K562 (cell line): ENCODE data around the gene FAM9B. TPM values are rescaled to one million over a fixed set of nuclear protein-coding genes. Genes with fewer than 3 reads are reported as not detected.

Experiments
- ATAC-seq: fragments of 200-7000 bp; cut with Tn5 transposase; 3 replicates; pipeline ENCODE4 v1.9.1; 2020; ENCODE audit warnings: moderate library complexity
- BruUV-seq: library from RNA; stranded (reverse); fragments of 400-500 nt; replicated peaks from 2 replicates; lab custom pipeline; 2021; lab: Mats Ljungman, UMichigan
- CTCF ChIA-PET: fragments of 300-600 bp; formaldehyde crosslinking; extraction: SDS; loops from one replicate; lab custom pipeline; 2021; ENCODE audit warnings: low intra/inter-chr PET ratio; lab: Yijun Ruan, JAX
- POLR2A ChIA-PET: fragments of 300-600, 350-650 bp; sonication (Branson Sonifier 250); formaldehyde crosslinking; extraction: SDS; loops from one replicate; lab custom pipeline; 2021; ENCODE audit warnings: antibody characterized with exemption, inconsistent platforms; lab: Yijun Ruan, JAX
- DNase-seq, 4 experiments: peaks; one replicate each; pipeline versions ENCODE4 v3.0.0 to v3.0.0-alpha.2; 2011 to 2018; ENCODE audit warnings: low spot score in 3 of 4, mixed read lengths in 3 of 4; ENCODE audit errors: extremely low read depth in 1 of 4
- FAIRE-seq: peaks from 2 replicates; lab custom pipeline; 2011; peaks lifted over from hg19 to GRCh38; lab: Jason Lieb, UNC
- H2AFZ ChIP-seq: 2 replicates; pipeline ENCODE4 v1.6.0; 2011; ENCODE audit warnings: low read depth, low read length, control low read depth, inconsistent platforms
- H3K27ac ChIP-seq: fragments of 200-600 bp; 3 replicates; pipeline ENCODE4 v1.8.0; 2011; ENCODE audit warnings: low read depth, mild to moderate bottlenecking, control low read depth, inconsistent platforms, low read length, moderate library complexity, mixed read lengths; ENCODE audit errors: extremely low read depth
- H3K27me3 ChIP-seq, 2 experiments: fragments of 300-600 bp in 1 of 2; 2 replicates in 1 of 2; 3 replicates in 1 of 2; pipeline versions ENCODE4 v1.6.0 to v1.8.0; 2011; ENCODE audit warnings: inconsistent platforms in 2 of 2, low read length in 2 of 2, mild to moderate bottlenecking in 1 of 2, mixed read lengths in 1 of 2, moderate library complexity in 1 of 2; ENCODE audit not compliant: control insufficient read depth in 2 of 2, insufficient read depth in 2 of 2
- H3K36me3 ChIP-seq: fragments of 300-600 bp; 3 replicates; pipeline ENCODE4 v1.8.0; 2011; ENCODE audit warnings: mild to moderate bottlenecking, low read length, inconsistent platforms; ENCODE audit not compliant: control insufficient read depth, insufficient read depth
- H3K4me1 ChIP-seq, 2 experiments: fragments of 200-600 bp in 1 of 2; replicated peaks in 1 of 2; 2 replicates in 1 of 2; 3 replicates in 1 of 2; pipeline versions ENCODE4 v1.5.1 to v1.8.0; 2011; ENCODE audit warnings: inconsistent platforms in 2 of 2, low read length in 2 of 2, mild to moderate bottlenecking in 1 of 2, mixed read lengths in 1 of 2, moderate library complexity in 1 of 2; ENCODE audit not compliant: control insufficient read depth in 2 of 2, insufficient read depth in 2 of 2
- H3K4me2 ChIP-seq: 2 replicates; pipeline ENCODE4 v1.6.1; 2011; ENCODE audit warnings: low read length, control low read depth, inconsistent platforms, mixed read lengths; ENCODE audit not compliant: insufficient read depth
- H3K4me3 ChIP-seq: fragments of 200-600 bp; sonication (generic), shearing (Covaris generic); 2 replicates; pipeline ENCODE4 v1.5.1; 2016; ENCODE audit warnings: control low read depth, inconsistent platforms
- H3K79me2 ChIP-seq: fragments of 200-600 bp; 3 replicates; pipeline ENCODE4 v1.8.0; 2011; ENCODE audit warnings: low read length, inconsistent platforms; ENCODE audit not compliant: control insufficient read depth, insufficient read depth
- H3K9ac ChIP-seq, 2 experiments: 2 replicates each; pipeline versions ENCODE4 v1.6.0 to v1.6.1; 2011; ENCODE audit warnings: low read depth in 2 of 2, low read length in 2 of 2, control low read depth in 1 of 2, inconsistent platforms in 1 of 2, mild to moderate bottlenecking in 1 of 2, mixed read lengths in 1 of 2; ENCODE audit not compliant: insufficient read depth in 1 of 2
- H3K9me1 ChIP-seq: one replicate; pipeline ENCODE4 v1.6.0; 2011; ENCODE audit warnings: inconsistent platforms, mild to moderate bottlenecking, low read length, moderate library complexity; ENCODE audit not compliant: control insufficient read depth, insufficient read depth
- H3K9me3 ChIP-seq: replicated peaks from 2 replicates; pipeline ENCODE4 v1.5.1; 2011; ENCODE audit warnings: low read depth, low read length, inconsistent platforms; ENCODE audit not compliant: control insufficient read depth, insufficient read depth
- H4K20me1 ChIP-seq: replicated peaks from 2 replicates; pipeline ENCODE4 v1.6.1; 2011; ENCODE audit warnings: low read length, inconsistent platforms, mixed read lengths; ENCODE audit not compliant: control insufficient read depth, insufficient read depth
- CBX2 ChIP-seq: fragments of 200-600 bp; sonication (generic); IDR thresholded peaks from one replicate; pipeline ENCODE4 v1.6.1; 2012; ENCODE audit warnings: mild to moderate bottlenecking, low read length, inconsistent platforms; ENCODE audit not compliant: insufficient read depth, poor library complexity, severe bottlenecking
- ESRRA ChIP-seq: fragments of 450-650 bp; IDR thresholded peaks from 2 replicates; pipeline ENCODE4 v1.6.1; 2014; ENCODE audit warnings: low read depth, mild to moderate bottlenecking, moderate library complexity, borderline replicate concordance
- GTF3C2 ChIP-seq: IDR thresholded peaks from 3 replicates; pipeline ENCODE4 v1.6.1; 2011; ENCODE audit warnings: borderline replicate concordance, mild to moderate bottlenecking, moderate library complexity; ENCODE audit not compliant: insufficient read length; ENCODE audit errors: extremely low read depth
- NKRF ChIP-seq: fragments of 450-650 bp; IDR thresholded peaks from 2 replicates; pipeline ENCODE4 v1.6.1; 2016; ENCODE audit warnings: borderline replicate concordance
- PML ChIP-seq: IDR thresholded peaks from 2 replicates; pipeline ENCODE4 v1.6.1; 2012; ENCODE audit warnings: low read length, inconsistent platforms
- PURB ChIP-seq: sonication (generic); formaldehyde crosslinking; IDR thresholded peaks from 2 replicates; pipeline ENCODE4 v1.9.0; 2021; ENCODE audit warnings: low read depth, mild to moderate bottlenecking, missing genetic modification reagents
- ZBED1 ChIP-seq: IDR thresholded peaks from 2 replicates; pipeline ENCODE4 v1.6.1; 2014
- WGBS: fragments of 100-300 bp; shearing (Covaris generic); methylation state at CpG from one replicate; pipeline ENCODE4 v1.1.6; 2016; ENCODE audit warnings: low coverage, mixed read lengths; ENCODE audit not compliant: insufficient coverage; ENCODE audit errors: missing lambda C conversion rate; 5-methylcytosine and 5-hydroxymethylcytosine counted together
- in situ Hi-C: fragments of 300-500 bp; cut with MboI; formaldehyde crosslinking; loops from 4 replicates; pipeline ENCODE4 v1.15.0; 2018; ENCODE audit warnings: inconsistent platforms, mixed read lengths
- intact Hi-C: fragments of 100-400 bp; cut with micrococcal nuclease; formaldehyde crosslinking; loops from 2 replicates; pipeline ENCODE4 v1.14.2; 2022
- polyA plus RNA-seq, 8 experiments: library from polyadenylated mRNA; depleted of rRNA in 4 of 8; stranded (reverse) in 5 of 8; unstranded in 3 of 8; fragments of >200 nt; fragmentation: Nextera tagmentation in 2 of 8; fragmentation: Illumina TruSeq in 1 of 8; extraction: Ambion mirVana in 2 of 8; extraction: Trizol in 1 of 8; gene quantifications; 2 replicates each; pipeline versions ENCODE4 v1.2.1 to v1.2.3, GENCODE V29; 2011 to 2014; ENCODE audit warnings: inconsistent platforms in 1 of 8, missing spikeins in 1 of 8
- total RNA-seq, 7 experiments: library from RNA; depleted of rRNA in 6 of 7; stranded (reverse); fragments of >200 nt in 6 of 7; fragmentation: Illumina TruSeq in 2 of 7; extraction: Trizol in 2 of 7; gene quantifications; 2 replicates each; pipeline versions ENCODE4 v1.2.1 to v1.2.3, GENCODE V29; 2011 to 2021; ENCODE audit warnings: low replicate concordance in 1 of 7
- TF ChIP-seq, protein P1 (sequence below): fragments of 200-800 bp; sonication (Bioruptor generic); IDR thresholded peaks from 2 replicates; pipeline ENCODE4 v1.6.1; 2017; ENCODE audit warnings: missing genetic modification characterization, missing compliant biosample characterization
- TF ChIP-seq, protein P2 (sequence below): sonication (generic); formaldehyde crosslinking; IDR thresholded peaks from 2 replicates; pipeline ENCODE4 v1.9.0; 2022; ENCODE audit warnings: mild to moderate bottlenecking, missing genetic modification reagents
- TF ChIP-seq, protein P3 (sequence below), 2 experiments: fragments of 450-650 bp in 1 of 2; sonication (generic) in 1 of 2; formaldehyde crosslinking in 1 of 2; IDR thresholded peaks in 1 of 2; conservative IDR thresholded peaks in 1 of 2; 2 replicates each; pipeline versions ENCODE4 v1.6.1 to v1.8.1; 2016 to 2023; ENCODE audit warnings: mild to moderate bottlenecking in 2 of 2, moderate library complexity in 2 of 2, inconsistent platforms in 1 of 2, missing genetic modification reagents in 1 of 2

The FAM9B gene
- total and polyA plus RNA-seq, 9 of the 15 experiments (the other 6 are each of a cell fraction or from before 2014, with no cell fraction given): 0.53 to 4.6 (median 3.2) TPM

GRCh38 chrX:9064694-9065093, 30.8 kb upstream of the FAM9B start (continued):
- TF ChIP-seq, protein P1, sequence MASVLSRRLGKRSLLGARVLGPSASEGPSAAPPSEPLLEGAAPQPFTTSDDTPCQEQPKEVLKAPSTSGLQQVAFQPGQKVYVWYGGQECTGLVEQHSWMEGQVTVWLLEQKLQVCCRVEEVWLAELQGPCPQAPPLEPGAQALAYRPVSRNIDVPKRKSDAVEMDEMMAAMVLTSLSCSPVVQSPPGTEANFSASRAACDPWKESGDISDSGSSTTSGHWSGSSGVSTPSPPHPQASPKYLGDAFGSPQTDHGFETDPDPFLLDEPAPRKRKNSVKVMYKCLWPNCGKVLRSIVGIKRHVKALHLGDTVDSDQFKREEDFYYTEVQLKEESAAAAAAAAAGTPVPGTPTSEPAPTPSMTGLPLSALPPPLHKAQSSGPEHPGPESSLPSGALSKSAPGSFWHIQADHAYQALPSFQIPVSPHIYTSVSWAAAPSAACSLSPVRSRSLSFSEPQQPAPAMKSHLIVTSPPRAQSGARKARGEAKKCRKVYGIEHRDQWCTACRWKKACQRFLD: no peak
- TF ChIP-seq PURB (no peak), NKRF (no peak), ESRRA (no peak), ZBED1 (no peak)
- TF ChIP-seq, protein P2, sequence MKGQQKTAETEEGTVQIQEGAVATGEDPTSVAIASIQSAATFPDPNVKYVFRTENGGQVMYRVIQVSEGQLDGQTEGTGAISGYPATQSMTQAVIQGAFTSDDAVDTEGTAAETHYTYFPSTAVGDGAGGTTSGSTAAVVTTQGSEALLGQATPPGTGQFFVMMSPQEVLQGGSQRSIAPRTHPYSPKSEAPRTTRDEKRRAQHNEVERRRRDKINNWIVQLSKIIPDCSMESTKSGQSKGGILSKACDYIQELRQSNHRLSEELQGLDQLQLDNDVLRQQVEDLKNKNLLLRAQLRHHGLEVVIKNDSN (CRISPR knock-in tag): no peak

DNA sequence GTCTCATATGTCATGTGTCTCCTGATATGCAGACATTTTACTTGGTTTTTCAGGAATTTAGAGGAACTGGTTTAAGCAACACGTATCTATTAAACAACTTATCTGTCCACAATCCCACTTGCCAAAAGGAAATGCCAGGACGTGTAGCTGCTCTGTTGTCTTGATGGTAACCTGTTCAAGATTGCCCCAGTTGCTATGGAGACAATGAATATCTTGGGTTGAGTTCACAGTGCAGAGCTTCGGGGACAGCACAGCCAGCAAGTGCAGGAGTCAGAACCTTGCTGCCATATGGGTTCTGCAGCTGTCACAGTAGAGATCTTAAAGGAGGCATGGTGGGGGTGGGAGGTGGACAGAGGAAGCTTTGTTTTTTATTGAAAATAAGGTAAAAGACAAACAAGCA, 28.7 kb upstream of the FAM9B start:
- no peaks in the 10 kb centered on the region for H3K36me3 ChIP-seq
- ATAC-seq: no peak

More for the DNA sequence above, 28.7 kb upstream of the FAM9B start:
- Histone ChIP-seq H3K79me2 (no peaks in the 10 kb centered on the region), H3K9me1 (no peaks in the 10 kb centered on the region), H4K20me1 (no peaks in the 10 kb centered on the region), H3K9ac (no peak overlapping the region), H3K4me1 (no peaks in the 10 kb centered on the region), H2AFZ (no peak overlapping the region), H3K4me2 (no peak overlapping the region), H3K9me3 (no peaks in the 10 kb centered on the region), H3K27ac (no peak overlapping the region), H3K27me3 (no peaks in the 10 kb centered on the region), H3K4me3 (no peak overlapping the region)
- 3% methylated on average over 3 of the region's 3 CpGs for WGBS
- POLR2A ChIA-PET: no interaction called here
- DNase-seq (no peak), FAIRE-seq (no peak)
- no TSS peak for BruUV-seq
- in situ Hi-C loops: no loop called here
- intact Hi-C loops: no loop called here
- TF ChIP-seq GTF3C2: no peak
- TF ChIP-seq PML: no peak
- TF ChIP-seq CBX2: no peak
- TF ChIP-seq, protein P3, sequence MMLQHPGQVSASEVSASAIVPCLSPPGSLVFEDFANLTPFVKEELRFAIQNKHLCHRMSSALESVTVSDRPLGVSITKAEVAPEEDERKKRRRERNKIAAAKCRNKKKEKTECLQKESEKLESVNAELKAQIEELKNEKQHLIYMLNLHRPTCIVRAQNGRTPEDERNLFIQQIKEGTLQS (IDR thresholded peaks at IDR 0.05): no peak
- TF ChIP-seq, protein P3 (CRISPR knock-in tag; conservative IDR thresholded peaks at IDR 0.05): no peak
- TF ChIP-seq, all 486 proteins: peak for 0
- CTCF ChIA-PET: interaction anchor here (0.6 kb wide), 1 partner anchor 1057 kb away, joined by 5 read pairs; no protein-coding TSS in a partner anchor
